Measurements from ENCODE around the gene RNF2. TPM values are rescaled to one million over a fixed set of nuclear protein-coding genes. Genes with fewer than 3 reads are reported as not detected.
"Not testable (repeated sequence)": the region's sequence is repeated elsewhere in the genome, so short reads cannot be mapped to it uniquely, and the experiment has no call there.

The RNF2 gene
- total RNA-seq, 2 donors from 2014 or later, result 11.9 to 12.5 TPM

GRCh38 chr1:185045814-185046492, 595 bp downstream of the RNF2 start:
- peak; percentile 38 for DNase-seq
- ATAC-seq, result peak; percentile 69 to 78
- intact Hi-C loops (cut with DNase I), result no loop called here

- no peak for DNase-seq
- intact Hi-C loops (cut with DNase I), result no loop called here
- ATAC-seq, result no peak
Observed at GRCh38 chr1:185046668-185047067, 1.3 kb downstream of the RNF2 start.

DNA sequence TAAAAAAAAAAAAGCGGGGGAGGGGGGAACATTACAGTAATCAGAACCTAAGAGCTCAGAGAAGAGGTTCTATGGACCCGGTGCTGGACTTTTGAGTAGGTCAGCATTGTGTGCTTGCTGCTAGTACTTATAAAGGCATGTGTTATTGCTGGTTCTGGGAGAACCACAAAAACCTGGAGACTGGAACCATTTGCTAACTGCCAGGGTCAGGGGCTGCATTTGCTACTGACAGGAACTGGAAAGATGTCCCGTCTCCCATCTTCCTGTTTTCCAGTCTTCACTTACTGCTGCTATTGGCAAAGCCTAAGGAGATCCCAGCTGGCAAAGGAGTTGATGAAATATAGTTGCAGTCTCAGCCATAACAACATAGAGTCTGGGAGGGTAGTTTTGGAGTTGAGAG, 4.3 kb downstream of the RNF2 start:
- intact Hi-C loops (cut with DNase I), result no loop called here
- DNase-seq (no peak), ATAC-seq (no peak)

GRCh38 chr1:185050823-185051451, 5.6 kb downstream of the RNF2 start:
- ATAC-seq, result no peak
- no peak for DNase-seq
- intact Hi-C loops (cut with DNase I), result no loop called here

GRCh38 chr1:185053204-185053603, 7.8 kb downstream of the RNF2 start:
- DNase-seq (no peak), ATAC-seq (no peak)
- intact Hi-C loops (cut with DNase I), result no loop called here

DNA sequence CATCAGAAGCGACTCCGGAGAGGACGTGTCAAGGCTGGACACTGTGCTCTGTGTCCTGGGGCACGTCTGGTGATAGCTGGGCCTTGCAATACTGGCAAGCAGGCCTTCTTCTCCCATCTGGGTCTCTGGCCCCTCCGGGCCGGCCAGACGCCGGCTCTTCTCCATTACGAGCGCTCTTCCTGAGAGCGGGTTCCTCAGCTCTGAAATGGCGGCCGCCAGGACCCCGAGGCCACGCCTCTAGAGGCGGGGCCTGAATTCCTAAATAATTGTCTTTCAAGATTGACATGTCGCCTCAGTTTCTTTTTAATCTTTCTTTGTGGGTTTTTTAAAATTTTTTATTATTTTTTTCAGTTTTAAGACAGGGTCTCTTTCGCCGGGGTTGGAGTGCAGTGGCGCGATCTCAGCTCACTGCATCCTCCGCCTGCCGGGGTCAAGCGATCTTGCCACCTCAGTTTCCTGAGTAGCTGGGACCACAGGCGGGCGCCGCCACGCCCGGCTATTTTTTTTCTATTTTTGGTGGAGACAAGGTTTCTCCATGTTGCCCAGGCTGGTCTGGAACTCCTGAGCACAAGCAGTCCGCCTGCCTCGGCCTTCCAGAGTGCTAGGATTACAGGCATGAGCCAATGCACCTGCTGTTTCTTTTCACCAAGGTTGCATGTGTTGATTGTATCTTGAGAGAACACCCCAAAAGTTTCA, 9.2 kb downstream of the RNF2 start:
- ATAC-seq (no peak), DNase-seq (no peak)
- intact Hi-C loops (cut with DNase I), result no loop called here

DNA sequence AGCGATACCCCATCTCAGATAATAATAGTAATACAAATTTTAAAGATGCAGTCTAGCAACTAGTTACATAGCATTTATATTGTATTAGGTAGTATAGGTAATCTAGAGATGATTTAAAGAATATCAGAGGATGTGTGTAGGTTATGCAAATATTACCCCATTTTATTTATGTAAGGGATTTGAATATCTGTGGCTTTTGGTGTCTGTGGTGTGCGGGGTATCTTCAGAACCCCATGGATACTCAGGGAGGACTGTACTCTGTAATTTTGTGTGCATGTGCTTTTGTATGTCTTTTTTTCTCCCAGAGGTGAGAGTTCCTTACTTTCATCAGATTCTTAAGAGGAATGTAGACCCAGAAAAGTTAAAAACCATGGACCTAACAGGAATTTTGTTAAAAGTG, 12.8 kb downstream of the RNF2 start:
- ATAC-seq (no peak), DNase-seq (no peak)
- intact Hi-C loops (cut with DNase I), result no loop called here

- intact Hi-C loops (cut with DNase I), result no loop called here
- no peak for ATAC-seq
- DNase-seq, result no peak
Observed at GRCh38 chr1:185058876-185059275, 13.5 kb downstream of the RNF2 start.

- ATAC-seq, result no peak
- no peak for DNase-seq
- intact Hi-C loops (cut with DNase I), result no loop called here
Observed at GRCh38 chr1:185059950-185060571, 14.7 kb downstream of the RNF2 start.

- intact Hi-C loops (cut with DNase I), result no loop called here
- no peak for ATAC-seq
- no peak for DNase-seq
Observed at GRCh38 chr1:185062710-185063370, 17.5 kb downstream of the RNF2 start.

DNA sequence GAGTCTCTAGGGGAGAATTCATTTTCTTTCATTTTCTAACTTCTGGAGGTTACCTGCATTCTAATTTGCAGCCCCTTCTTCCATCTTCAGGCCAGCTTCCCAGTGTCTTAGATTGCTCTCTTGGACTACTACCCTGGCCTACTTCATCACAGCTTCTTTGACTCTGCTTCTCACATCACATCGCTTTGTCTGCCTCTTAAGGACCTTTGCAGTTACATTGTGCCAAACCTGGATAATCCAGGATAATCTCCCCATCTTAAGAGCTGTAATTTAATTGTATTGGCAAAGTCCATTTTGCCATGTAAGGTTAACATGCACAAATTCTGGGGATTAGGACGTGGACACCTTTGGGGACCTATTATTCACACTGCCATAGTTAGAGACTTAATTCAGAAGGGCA, 18.4 kb downstream of the RNF2 start:
- intact Hi-C loops (cut with DNase I), result no loop called here
- DNase-seq (no peak), ATAC-seq (no peak)

GRCh38 chr1:185065006-185065405, 19.6 kb downstream of the RNF2 start:
- DNase-seq; intact Hi-C loops (cut with DNase I); ATAC-seq: not testable (repeated sequence)

DNA sequence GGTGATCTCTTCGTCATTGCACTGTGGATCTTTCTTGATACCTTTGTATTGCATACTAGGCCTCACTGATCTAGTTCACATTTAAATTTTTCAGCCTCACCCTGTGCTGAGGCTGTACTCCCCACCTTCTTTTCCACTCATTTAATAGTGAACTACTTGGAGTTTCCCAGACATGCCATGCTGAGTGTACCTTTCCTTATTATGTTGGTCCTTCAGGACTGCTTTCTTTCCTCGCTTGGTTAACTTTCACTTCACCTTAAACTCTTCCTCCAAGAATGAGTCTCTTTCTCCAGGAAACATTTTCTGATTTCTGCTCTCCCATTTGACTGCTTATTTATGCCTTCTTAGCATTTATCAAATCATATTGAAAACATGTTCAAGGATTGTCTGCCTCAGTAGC, 20.8 kb downstream of the RNF2 start:
- DNase-seq, result no peak
- ATAC-seq, result no peak
- intact Hi-C loops (cut with DNase I), result no loop called here

- no peak for ATAC-seq
- intact Hi-C loops (cut with DNase I), result no loop called here
- no peak for DNase-seq
Observed at GRCh38 chr1:185068341-185068740, 23.0 kb downstream of the RNF2 start.

- no peak for ATAC-seq
- DNase-seq, result no peak
- intact Hi-C loops (cut with DNase I), result no loop called here
Observed at GRCh38 chr1:185069202-185069772, 23.9 kb downstream of the RNF2 start.

GRCh38 chr1:185070051-185070450, 24.7 kb downstream of the RNF2 start:
- no peak for DNase-seq
- ATAC-seq, result no peak
- intact Hi-C loops (cut with DNase I), result no loop called here

DNA sequence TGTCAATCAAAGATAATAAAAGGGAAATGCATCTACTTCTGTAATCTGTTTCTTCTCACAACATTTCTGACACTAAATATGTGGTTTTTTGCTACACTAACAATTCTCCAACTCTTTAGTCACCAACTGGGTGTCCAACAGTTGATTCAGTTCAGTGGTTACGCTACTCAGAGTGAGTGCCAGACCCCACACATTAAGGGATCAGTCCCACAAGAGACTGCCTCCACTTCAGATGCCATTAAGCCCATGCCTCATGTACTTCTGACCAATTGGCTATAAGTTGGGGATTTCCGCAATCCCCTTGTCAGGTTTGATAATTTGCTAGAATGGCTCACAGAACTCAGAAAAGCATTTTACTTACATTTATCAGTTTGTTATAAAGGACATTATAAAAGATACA, 28.4 kb downstream of the RNF2 start:
- ATAC-seq, result no peak
- intact Hi-C loops (cut with DNase I), result no loop called here

GRCh38 chr1:185074307-185074706, 28.9 kb downstream of the RNF2 start:
- ATAC-seq, result no peak
- intact Hi-C loops (cut with DNase I), result no loop called here
- DNase-seq, result no peak

More for the DNA sequence above, 28.4 kb downstream of the RNF2 start:
- DNase-seq, result no peak

DNA sequence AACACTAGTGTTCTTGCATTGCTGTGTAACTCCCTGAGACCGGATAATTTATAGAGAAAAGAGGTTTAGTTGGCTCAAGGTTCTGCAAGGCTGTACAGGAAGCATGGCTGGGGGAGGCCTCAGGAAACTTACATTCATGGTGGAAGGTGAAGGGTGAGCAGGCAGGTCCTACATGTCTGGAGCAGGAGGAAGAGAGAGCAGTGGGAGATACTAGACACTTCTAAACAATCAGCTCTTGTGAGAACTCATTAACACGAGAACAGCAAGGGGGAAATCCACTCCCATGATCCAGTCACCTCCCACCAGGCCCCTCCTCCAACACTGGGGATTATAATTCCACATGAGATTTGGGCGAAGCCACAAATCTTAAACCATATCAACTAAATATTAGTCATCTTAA, 30.1 kb downstream of the RNF2 start:
- intact Hi-C loops (cut with DNase I), result no loop called here
- ATAC-seq, result no peak
- no peak for DNase-seq
